GM12874 (cell line): ENCODE measurements around the gene TRMO.

Experiments used
- TF ChIP-seq, protein P1 (sequence below): IDR thresholded peaks from 2 replicates; pipeline ENCODE4 v1.5.1; 2011; ENCODE audit warnings: low read depth, mild to moderate bottlenecking, control low read depth, low read length, moderate library complexity; ENCODE audit not compliant: insufficient read depth

TRMO gene

DNA sequence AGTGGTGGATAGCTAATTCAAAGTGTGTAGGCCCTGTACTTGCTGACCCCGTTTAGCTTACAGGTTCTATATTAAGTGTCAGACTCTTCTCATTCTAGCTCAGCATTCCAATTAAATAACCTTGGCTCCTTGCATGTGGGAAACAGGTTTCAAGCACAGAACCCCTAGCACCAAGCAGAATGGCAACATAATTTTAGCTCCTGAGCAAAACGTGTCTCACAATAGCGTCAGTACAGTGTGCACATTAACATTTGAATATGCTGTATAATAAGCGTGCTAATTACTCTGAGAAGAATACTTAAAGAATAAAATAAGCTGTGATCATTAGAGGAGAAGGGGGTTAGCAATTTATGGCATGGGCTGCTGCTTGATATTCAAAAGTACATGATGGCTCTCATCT lies 39.8 kb upstream of the TRMO start:
- TF ChIP-seq, protein P1, sequence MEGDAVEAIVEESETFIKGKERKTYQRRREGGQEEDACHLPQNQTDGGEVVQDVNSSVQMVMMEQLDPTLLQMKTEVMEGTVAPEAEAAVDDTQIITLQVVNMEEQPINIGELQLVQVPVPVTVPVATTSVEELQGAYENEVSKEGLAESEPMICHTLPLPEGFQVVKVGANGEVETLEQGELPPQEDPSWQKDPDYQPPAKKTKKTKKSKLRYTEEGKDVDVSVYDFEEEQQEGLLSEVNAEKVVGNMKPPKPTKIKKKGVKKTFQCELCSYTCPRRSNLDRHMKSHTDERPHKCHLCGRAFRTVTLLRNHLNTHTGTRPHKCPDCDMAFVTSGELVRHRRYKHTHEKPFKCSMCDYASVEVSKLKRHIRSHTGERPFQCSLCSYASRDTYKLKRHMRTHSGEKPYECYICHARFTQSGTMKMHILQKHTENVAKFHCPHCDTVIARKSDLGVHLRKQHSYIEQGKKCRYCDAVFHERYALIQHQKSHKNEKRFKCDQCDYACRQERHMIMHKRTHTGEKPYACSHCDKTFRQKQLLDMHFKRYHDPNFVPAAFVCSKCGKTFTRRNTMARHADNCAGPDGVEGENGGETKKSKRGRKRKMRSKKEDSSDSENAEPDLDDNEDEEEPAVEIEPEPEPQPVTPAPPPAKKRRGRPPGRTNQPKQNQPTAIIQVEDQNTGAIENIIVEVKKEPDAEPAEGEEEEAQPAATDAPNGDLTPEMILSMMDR, result no peak

DNA sequence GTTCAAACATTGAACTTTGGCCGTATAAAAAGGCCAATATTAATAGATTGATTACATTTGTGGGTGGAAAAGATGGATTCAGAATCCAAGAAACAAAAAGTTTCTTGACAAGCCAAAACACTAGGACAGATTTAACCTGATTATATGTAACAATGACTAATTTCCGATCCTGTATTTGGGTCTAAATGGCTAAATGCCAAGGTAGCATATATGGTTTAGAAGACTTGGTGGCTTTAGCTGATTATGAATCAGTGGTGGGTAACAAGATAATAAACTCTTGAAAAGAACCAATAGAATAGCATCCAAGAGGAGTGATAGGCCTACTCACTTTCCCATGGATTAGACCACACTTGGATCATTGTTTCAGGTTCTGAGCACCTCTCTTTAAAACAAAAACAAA lies 39.1 kb upstream of the TRMO start:
- TF ChIP-seq, protein P1, result no peak

DNA sequence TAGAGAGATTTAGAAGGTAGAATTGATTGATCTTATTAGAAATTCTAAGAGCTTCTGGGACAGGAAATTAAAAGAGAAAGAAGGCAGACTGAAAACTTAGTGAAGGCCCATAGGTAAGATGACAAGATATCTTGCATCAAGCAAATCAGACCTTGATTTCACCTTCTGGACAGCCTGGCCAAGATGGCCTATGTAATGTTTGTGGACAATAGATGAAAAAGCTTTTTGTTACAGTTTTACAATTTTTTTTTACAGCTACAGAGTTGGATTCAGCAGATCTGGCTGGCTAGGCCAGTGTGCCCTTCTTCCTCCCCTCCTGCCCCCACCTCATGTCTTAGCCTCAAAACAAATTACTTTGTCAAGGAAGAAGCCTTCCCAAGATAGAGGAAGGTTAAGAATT lies 37.3 kb upstream of the TRMO start:
- TF ChIP-seq, protein P1, result no peak

DNA sequence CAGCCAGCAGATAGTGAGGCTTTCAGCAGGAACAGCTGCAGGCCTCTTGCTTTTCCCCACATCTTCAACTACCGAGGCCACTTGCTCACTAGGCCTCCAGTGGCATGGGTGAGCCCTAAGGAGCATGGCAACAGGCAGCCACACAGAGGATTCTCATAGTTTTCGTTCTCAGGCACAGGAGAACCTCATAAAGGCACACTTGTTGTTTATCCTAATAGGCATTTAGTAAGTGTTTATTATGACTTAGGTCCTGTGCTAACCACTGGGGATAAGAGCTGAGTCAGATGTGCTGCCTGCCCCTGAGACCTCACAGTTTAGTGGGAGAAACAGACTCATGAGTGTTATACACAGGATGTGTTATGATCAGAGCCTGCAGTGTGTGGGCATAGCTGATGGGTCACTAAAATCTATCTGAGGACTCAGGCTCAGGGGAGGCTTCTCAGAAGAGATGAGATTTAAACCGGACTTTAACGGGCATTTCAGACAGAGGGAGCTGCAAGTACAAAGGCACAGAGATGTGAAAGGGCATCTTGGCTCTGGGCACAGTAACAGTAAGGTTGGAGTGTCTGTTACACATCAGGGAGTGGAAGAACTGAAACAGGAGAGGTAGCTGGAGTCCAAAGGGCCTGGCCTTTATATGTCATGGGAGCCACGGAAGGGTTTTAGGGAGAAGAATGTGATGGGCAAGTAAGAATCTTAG lies 36.7 kb upstream of the TRMO start:
- TF ChIP-seq, protein P1, result no peak

DNA sequence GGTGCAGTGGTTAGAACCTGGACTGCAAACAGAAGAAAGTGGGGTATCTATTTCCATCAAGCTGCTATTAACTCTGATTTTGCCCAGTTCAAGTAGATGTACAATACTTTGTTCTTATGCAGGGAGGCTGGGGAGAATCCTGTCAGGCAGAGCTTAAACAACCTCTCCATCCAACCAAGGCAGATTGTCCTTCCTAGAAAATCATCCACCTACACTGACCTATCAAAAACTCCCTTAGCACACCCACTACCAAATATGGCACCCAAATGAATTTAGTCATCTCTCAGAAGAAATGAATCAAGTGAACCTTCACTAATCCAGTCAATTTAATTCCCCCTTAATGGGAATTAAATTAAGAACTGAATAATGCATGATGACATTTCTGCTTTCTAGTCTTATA lies 34.0 kb upstream of the TRMO start:
- TF ChIP-seq, protein P1, result no peak

DNA sequence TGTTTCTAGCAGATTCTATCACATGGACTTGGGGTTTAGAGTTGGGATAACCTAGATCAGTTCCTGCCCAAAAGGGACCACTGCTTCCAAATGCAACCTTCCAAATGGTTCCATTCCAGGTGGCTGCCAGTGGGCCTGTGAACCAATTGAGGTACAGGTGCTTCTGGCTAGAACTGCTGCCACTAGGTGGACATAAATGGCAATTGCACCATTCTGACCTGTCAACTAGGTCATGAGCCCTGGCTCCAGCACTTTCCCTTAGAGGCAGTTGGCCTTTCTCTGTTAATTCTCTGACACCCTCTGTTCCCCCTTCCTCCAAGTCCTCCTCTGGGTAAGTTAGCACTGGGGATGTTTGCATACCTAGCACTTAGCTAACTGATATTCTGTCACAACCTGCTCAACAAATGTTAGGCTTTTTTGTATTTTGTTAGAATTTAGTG lies 32.3 kb upstream of the TRMO start:
- TF ChIP-seq, protein P1, result peak; percentile 87

DNA sequence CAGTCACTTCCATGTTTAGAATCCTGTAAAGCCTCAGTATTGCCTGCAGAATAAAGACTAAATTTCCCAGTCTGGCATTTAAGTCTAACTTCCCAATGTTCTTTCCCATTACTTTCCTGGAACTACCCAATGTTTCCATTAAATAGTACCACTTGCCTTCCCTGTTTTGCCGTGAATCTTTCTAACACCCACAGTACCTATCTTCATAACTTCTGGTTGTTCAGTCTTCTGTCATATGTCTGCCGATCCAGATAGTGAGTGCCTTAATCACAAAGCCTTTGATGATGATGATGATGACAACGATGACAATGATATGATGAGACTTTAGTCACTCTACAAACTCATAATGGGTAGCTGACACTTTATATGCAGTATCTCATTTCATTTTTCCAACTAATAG lies 22.3 kb upstream of the TRMO start:
- TF ChIP-seq, protein P1, result no peak
